Astrocyte of the cerebellum (primary cell): ENCODE results near the gene SULF2.

Source experiments
- DNase-seq: peaks from one replicate; pipeline ENCODE4 v3.0.0-alpha.2; 2011; ENCODE audit warnings: low read depth
- H3K4me3 ChIP-seq: 2 replicates; pipeline ENCODE4 v1.5.1; 2011; ENCODE audit warnings: mild to moderate bottlenecking, low read depth, low read length, moderate library complexity
- in situ Hi-C: cut with HindIII; loops from 2 replicates; pipeline ENCODE4 v1.10.0; 2017; ENCODE audit warnings: low sequenced_read_pairs
- TF ChIP-seq, protein P1 (sequence below): IDR thresholded peaks from 2 replicates; pipeline ENCODE4 v1.5.1; 2012; ENCODE audit warnings: low read length, low read depth, moderate library complexity, mild to moderate bottlenecking; ENCODE audit errors: missing control alignments

Gene SULF2

DNA sequence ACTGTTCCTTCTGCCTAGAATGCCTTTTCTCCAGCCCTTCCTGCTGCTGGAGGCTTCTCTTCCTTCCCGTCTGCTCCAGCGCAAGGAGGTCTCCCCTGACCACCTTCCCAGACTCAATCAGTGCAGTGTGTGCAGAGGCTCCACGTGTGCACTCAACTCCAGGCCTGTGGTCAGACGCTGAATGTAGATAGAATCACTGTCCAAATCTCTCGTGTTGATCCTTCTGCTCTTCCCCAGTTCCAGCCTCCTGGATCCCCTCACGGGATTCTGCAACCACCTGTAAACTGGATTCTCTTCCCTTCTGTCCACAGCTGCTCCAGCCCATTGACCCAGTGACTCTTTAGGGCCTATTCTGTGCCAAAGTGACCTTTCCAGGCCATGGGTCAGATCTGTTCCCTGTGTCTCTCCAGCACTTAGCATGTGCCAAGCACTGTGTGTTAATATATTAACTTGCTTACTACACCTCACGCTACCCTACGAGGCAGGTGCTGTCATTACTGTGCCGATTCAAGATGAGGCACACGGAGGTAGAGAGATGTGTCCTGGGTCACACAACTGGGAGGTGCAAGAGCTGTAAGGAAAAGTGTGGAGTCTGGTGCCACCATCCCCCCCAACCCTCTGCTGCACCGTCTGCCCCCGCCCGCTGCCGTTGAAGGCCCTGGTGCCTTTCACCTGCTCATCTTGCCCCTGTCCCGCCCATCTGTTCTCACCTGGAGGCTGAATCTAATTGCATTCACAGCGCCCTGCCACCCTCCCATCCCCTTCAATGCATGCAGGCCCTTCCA lies 112.2 kb downstream of the SULF2 start:
- H3K4me3 ChIP-seq = no peak overlapping the region
- DNase-seq = no peak
- in situ Hi-C loops = loop anchor here (10.0 kb wide), 2 partner anchors 102 to 622 kb away; no protein-coding TSS in a partner anchor
- TF ChIP-seq, protein P1, sequence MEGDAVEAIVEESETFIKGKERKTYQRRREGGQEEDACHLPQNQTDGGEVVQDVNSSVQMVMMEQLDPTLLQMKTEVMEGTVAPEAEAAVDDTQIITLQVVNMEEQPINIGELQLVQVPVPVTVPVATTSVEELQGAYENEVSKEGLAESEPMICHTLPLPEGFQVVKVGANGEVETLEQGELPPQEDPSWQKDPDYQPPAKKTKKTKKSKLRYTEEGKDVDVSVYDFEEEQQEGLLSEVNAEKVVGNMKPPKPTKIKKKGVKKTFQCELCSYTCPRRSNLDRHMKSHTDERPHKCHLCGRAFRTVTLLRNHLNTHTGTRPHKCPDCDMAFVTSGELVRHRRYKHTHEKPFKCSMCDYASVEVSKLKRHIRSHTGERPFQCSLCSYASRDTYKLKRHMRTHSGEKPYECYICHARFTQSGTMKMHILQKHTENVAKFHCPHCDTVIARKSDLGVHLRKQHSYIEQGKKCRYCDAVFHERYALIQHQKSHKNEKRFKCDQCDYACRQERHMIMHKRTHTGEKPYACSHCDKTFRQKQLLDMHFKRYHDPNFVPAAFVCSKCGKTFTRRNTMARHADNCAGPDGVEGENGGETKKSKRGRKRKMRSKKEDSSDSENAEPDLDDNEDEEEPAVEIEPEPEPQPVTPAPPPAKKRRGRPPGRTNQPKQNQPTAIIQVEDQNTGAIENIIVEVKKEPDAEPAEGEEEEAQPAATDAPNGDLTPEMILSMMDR = no peak

DNA sequence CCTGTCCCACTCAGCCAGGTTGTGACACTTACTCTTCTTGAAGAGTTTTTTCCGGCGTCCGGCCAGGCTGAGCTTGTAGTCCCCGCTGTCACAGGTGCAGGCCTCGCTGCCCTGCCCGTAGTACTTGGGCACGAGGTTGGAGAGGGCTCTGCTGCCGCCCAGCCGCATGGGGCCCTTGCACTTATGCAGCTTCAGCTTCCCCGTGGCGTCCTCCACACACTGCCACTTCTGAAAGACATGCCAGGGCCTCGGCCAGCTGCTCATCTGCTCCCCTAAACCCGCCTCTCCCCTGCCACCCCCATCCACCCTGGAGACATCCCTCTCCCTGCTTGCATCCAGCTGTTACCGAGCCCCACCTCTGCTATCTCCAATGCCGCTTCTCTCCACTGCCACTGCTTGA lies 113.1 kb downstream of the SULF2 start:
- TF ChIP-seq, protein P1 = no peak
- no peak for DNase-seq
- in situ Hi-C loops = loop anchor here (10.0 kb wide), 2 partner anchors 103 to 623 kb away; no protein-coding TSS in a partner anchor
- no peak overlapping the region for H3K4me3 ChIP-seq

DNA sequence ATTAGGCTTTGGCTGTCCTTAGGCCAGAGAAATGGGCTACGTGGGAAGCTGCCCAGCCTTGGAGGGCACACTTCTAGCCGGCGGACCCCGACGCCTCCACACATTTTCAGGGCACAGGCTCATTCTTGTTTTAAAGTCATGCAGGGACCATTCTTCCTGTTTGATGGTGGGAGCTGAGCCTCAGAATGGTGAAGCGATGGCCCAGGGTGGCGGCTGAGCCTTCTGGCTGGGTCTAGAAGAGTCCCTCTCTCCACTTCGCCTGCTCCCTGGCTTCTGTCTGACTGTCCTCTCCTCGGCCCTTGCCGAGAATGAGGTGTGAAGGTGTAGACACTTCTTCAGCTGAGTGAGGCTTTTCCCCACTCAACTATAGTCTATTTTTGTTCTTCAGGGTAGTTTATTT lies 114.4 kb downstream of the SULF2 start:
- H3K4me3 ChIP-seq = no peak overlapping the region
- TF ChIP-seq, protein P1 = no peak
- in situ Hi-C loops = loop anchor here (10.0 kb wide), 2 partner anchors 104 to 624 kb away; no protein-coding TSS in a partner anchor
- DNase-seq = no peak

DNA sequence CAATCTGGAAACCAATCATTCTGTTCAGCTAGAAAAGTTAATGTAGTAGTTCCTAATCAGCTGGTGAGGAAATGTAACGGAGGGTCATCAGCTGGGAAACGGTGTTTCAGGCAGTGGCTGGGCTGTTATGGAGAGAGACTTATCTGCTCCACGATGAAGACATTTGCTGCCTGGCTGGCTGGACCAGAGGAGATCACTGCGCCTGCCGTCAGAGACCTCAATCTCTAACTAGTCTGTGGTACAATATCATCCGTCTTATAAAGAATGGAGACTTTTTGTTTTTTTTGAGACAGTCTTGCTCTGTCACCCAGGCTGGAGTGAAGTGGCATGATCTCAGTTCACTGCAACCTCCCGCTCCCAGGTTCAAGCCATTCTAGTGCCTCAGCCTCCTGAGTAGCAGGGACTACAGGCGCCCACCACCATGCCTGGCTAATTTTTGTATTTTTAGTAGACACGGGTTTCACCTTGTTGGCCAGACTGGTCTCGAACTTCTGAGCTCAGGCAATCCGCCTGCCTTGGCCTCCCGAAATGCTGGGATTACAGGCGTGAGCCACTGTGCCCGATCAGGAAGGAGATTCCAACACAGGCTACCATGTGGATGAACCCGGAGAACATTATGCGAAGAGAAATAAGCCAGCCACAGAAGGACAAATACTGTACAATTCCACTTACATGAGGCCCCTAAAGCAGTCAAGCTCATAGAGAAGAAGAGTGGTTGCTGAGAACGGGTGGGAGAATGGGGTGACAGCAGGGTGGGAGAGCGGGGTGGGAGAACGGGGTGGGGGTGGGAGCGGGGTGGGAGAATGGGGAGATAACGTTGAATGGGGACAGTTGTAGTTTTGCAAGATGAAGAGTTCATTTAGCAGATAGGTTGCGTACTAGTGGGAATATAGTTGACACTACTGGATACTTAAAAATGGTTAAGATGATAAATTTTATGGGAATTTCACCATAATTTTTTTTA lies 115.1 kb downstream of the SULF2 start:
- no peak for DNase-seq
- TF ChIP-seq, protein P1 = no peak
- no peak overlapping the region for H3K4me3 ChIP-seq
- in situ Hi-C loops = loop anchor here (10.0 kb wide), 2 partner anchors 105 to 625 kb away; no protein-coding TSS in a partner anchor

DNA sequence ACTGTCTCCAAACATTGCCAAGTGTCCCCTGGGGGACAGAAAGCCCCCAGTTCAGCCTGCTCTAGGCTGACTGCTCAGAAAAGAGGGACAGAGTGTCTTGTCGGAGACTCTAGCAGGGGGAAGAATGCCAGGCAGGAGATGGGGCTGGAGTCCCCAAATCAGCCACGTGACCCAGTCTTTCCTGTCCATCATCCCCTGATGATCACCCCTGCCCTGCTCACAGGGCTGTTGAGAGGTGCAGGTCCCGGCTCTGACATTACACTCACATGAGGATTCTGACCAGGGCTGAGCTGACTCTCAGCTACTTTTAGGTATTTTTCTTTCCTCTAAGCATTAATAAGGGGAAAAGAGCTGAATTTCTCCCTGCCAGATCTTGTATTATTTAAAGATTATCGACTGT lies 115.8 kb downstream of the SULF2 start:
- in situ Hi-C loops = no loop called here
- TF ChIP-seq, protein P1 = no peak
- H3K4me3 ChIP-seq = no peak overlapping the region
- no peak for DNase-seq

DNA sequence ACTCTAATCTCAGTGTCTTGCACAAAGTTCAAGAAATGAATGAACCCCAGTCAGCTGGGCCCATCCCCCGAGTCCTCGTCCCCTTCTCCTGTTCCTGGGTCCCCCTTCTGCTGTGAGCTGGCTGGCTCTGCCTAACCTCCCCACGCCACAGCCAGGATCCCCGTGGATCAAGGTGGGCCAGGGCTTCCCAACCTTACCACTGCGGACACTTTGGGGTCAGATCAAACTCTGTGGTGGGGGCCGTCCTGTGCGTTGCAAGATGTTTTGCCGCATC lies 116.2 kb downstream of the SULF2 start:
- no peak overlapping the region for H3K4me3 ChIP-seq
- TF ChIP-seq, protein P1 = no peak
- DNase-seq = no peak
- in situ Hi-C loops = no loop called here
